K562 (cell line): ENCODE results near the gene DPH2. TPM values are rescaled to one million over a fixed set of nuclear protein-coding genes. Genes with fewer than 3 reads are reported as not detected.

Source experiments
- ATAC-seq: fragments of 200-7000 bp; cut with Tn5 transposase; 3 replicates; pipeline ENCODE4 v1.9.1; 2020; ENCODE audit warnings: moderate library complexity
- BruUV-seq: library from RNA; stranded (reverse); fragments of 400-500 nt; replicated peaks from 2 replicates; lab custom pipeline; 2021; lab: Mats Ljungman, UMichigan
- CTCF ChIA-PET: fragments of 300-600 bp; formaldehyde crosslinking; extraction: SDS; loops from one replicate; lab custom pipeline; 2021; ENCODE audit warnings: low intra/inter-chr PET ratio; lab: Yijun Ruan, JAX
- POLR2A ChIA-PET: fragments of 300-600, 350-650 bp; sonication (Branson Sonifier 250); formaldehyde crosslinking; extraction: SDS; loops from one replicate; lab custom pipeline; 2021; ENCODE audit warnings: antibody characterized with exemption, inconsistent platforms; lab: Yijun Ruan, JAX
- DNase-seq, 4 experiments: peaks; one replicate each; pipeline versions ENCODE4 v3.0.0 to v3.0.0-alpha.2; 2011 to 2018; ENCODE audit warnings: low spot score in 3 of 4, mixed read lengths in 3 of 4; ENCODE audit errors: extremely low read depth in 1 of 4
- FAIRE-seq: peaks from 2 replicates; lab custom pipeline; 2011; peaks lifted over from hg19 to GRCh38; lab: Jason Lieb, UNC
- H2AFZ ChIP-seq: 2 replicates; pipeline ENCODE4 v1.6.0; 2011; ENCODE audit warnings: low read depth, low read length, control low read depth, inconsistent platforms
- H3K27ac ChIP-seq: fragments of 200-600 bp; 3 replicates; pipeline ENCODE4 v1.8.0; 2011; ENCODE audit warnings: low read depth, mild to moderate bottlenecking, control low read depth, inconsistent platforms, low read length, moderate library complexity, mixed read lengths; ENCODE audit errors: extremely low read depth
- H3K27me3 ChIP-seq, 2 experiments: fragments of 300-600 bp in 1 of 2; 2 replicates in 1 of 2; 3 replicates in 1 of 2; pipeline versions ENCODE4 v1.6.0 to v1.8.0; 2011; ENCODE audit warnings: inconsistent platforms in 2 of 2, low read length in 2 of 2, mild to moderate bottlenecking in 1 of 2, mixed read lengths in 1 of 2, moderate library complexity in 1 of 2; ENCODE audit not compliant: control insufficient read depth in 2 of 2, insufficient read depth in 2 of 2
- H3K36me3 ChIP-seq: fragments of 300-600 bp; 3 replicates; pipeline ENCODE4 v1.8.0; 2011; ENCODE audit warnings: mild to moderate bottlenecking, low read length, inconsistent platforms; ENCODE audit not compliant: control insufficient read depth, insufficient read depth
- H3K4me1 ChIP-seq, 2 experiments: fragments of 200-600 bp in 1 of 2; replicated peaks in 1 of 2; 2 replicates in 1 of 2; 3 replicates in 1 of 2; pipeline versions ENCODE4 v1.5.1 to v1.8.0; 2011; ENCODE audit warnings: inconsistent platforms in 2 of 2, low read length in 2 of 2, mild to moderate bottlenecking in 1 of 2, mixed read lengths in 1 of 2, moderate library complexity in 1 of 2; ENCODE audit not compliant: control insufficient read depth in 2 of 2, insufficient read depth in 2 of 2
- H3K4me2 ChIP-seq: 2 replicates; pipeline ENCODE4 v1.6.1; 2011; ENCODE audit warnings: low read length, control low read depth, inconsistent platforms, mixed read lengths; ENCODE audit not compliant: insufficient read depth
- H3K4me3 ChIP-seq: fragments of 200-600 bp; sonication (generic), shearing (Covaris generic); 2 replicates; pipeline ENCODE4 v1.5.1; 2016; ENCODE audit warnings: control low read depth, inconsistent platforms
- H3K79me2 ChIP-seq: fragments of 200-600 bp; 3 replicates; pipeline ENCODE4 v1.8.0; 2011; ENCODE audit warnings: low read length, inconsistent platforms; ENCODE audit not compliant: control insufficient read depth, insufficient read depth
- H3K9ac ChIP-seq, 2 experiments: 2 replicates each; pipeline versions ENCODE4 v1.6.0 to v1.6.1; 2011; ENCODE audit warnings: low read depth in 2 of 2, low read length in 2 of 2, control low read depth in 1 of 2, inconsistent platforms in 1 of 2, mild to moderate bottlenecking in 1 of 2, mixed read lengths in 1 of 2; ENCODE audit not compliant: insufficient read depth in 1 of 2
- H3K9me1 ChIP-seq: one replicate; pipeline ENCODE4 v1.6.0; 2011; ENCODE audit warnings: inconsistent platforms, mild to moderate bottlenecking, low read length, moderate library complexity; ENCODE audit not compliant: control insufficient read depth, insufficient read depth
- H3K9me3 ChIP-seq: replicated peaks from 2 replicates; pipeline ENCODE4 v1.5.1; 2011; ENCODE audit warnings: low read depth, low read length, inconsistent platforms; ENCODE audit not compliant: control insufficient read depth, insufficient read depth
- H4K20me1 ChIP-seq: replicated peaks from 2 replicates; pipeline ENCODE4 v1.6.1; 2011; ENCODE audit warnings: low read length, inconsistent platforms, mixed read lengths; ENCODE audit not compliant: control insufficient read depth, insufficient read depth
- BACH1 ChIP-seq: fragments of 200-800 bp; sonication (Bioruptor generic); IDR thresholded peaks from 2 replicates; pipeline ENCODE4 v1.6.1; 2016; ENCODE audit warnings: missing genetic modification characterization, missing compliant biosample characterization
- CBFA2T2 ChIP-seq: fragments of 450-650 bp; conservative IDR thresholded peaks from 2 replicates; pipeline ENCODE4 v1.6.1; 2017; ENCODE audit warnings: mild to moderate bottlenecking
- CHCHD3 ChIP-seq: fragments of 250-450 bp; sonication (Bioruptor Pico); IDR thresholded peaks from 2 replicates; pipeline ENCODE4 v2.1.2; 2022; ENCODE audit warnings: mild to moderate bottlenecking
- IFI16 ChIP-seq: fragments of 250-450 bp; sonication (Bioruptor Pico); IDR thresholded peaks from 2 replicates; pipeline ENCODE4 v2.1.2; 2022; ENCODE audit warnings: mild to moderate bottlenecking, inconsistent platforms
- NCOA1 ChIP-seq: fragments of 450-650 bp; IDR thresholded peaks from 2 replicates; pipeline ENCODE4 v1.6.1; 2016; ENCODE audit warnings: low read depth
- RNF2 ChIP-seq: sonication (generic); IDR thresholded peaks from 2 replicates; pipeline ENCODE4 v1.6.1; 2016
- SMAD4 ChIP-seq: fragments of 250-450 bp; sonication (Bioruptor Pico); conservative IDR thresholded peaks from 2 replicates; pipeline ENCODE4 v1.8.0; 2021; ENCODE audit warnings: inconsistent platforms, mild to moderate bottlenecking, moderate library complexity
- WGBS: fragments of 100-300 bp; shearing (Covaris generic); methylation state at CpG from one replicate; pipeline ENCODE4 v1.1.6; 2016; ENCODE audit warnings: low coverage, mixed read lengths; ENCODE audit not compliant: insufficient coverage; ENCODE audit errors: missing lambda C conversion rate; 5-methylcytosine and 5-hydroxymethylcytosine counted together
- in situ Hi-C: fragments of 300-500 bp; cut with MboI; formaldehyde crosslinking; loops from 4 replicates; pipeline ENCODE4 v1.15.0; 2018; ENCODE audit warnings: inconsistent platforms, mixed read lengths
- intact Hi-C: fragments of 100-400 bp; cut with micrococcal nuclease; formaldehyde crosslinking; loops from 2 replicates; pipeline ENCODE4 v1.14.2; 2022
- polyA plus RNA-seq, 8 experiments: library from polyadenylated mRNA; depleted of rRNA in 4 of 8; stranded (reverse) in 5 of 8; unstranded in 3 of 8; fragments of >200 nt; fragmentation: Nextera tagmentation in 2 of 8; fragmentation: Illumina TruSeq in 1 of 8; extraction: Ambion mirVana in 2 of 8; extraction: Trizol in 1 of 8; gene quantifications; 2 replicates each; pipeline versions ENCODE4 v1.2.1 to v1.2.3, GENCODE V29; 2011 to 2014; ENCODE audit warnings: inconsistent platforms in 1 of 8, missing spikeins in 1 of 8
- total RNA-seq, 7 experiments: library from RNA; depleted of rRNA in 6 of 7; stranded (reverse); fragments of >200 nt in 6 of 7; fragmentation: Illumina TruSeq in 2 of 7; extraction: Trizol in 2 of 7; gene quantifications; 2 replicates each; pipeline versions ENCODE4 v1.2.1 to v1.2.3, GENCODE V29; 2011 to 2021; ENCODE audit warnings: low replicate concordance in 1 of 7
- TF ChIP-seq, protein P1 (sequence below): sonication (generic); formaldehyde crosslinking; IDR thresholded peaks from 2 replicates; pipeline ENCODE4 v1.8.0; 2023; ENCODE audit warnings: mild to moderate bottlenecking, missing genetic modification reagents
- TF ChIP-seq, protein P2 (sequence below), 3 experiments: IDR thresholded peaks in 2 of 3; conservative IDR thresholded peaks in 1 of 3; 2 replicates each; pipeline ENCODE4 v1.5.1; 2011 to 2012; ENCODE audit warnings: low read length in 3 of 3, mild to moderate bottlenecking in 3 of 3, control low read depth in 2 of 3, improper control_type of control experiment in 1 of 3, inconsistent platforms in 1 of 3, low read depth in 1 of 3, mixed read lengths in 1 of 3, moderate library complexity in 1 of 3; ENCODE audit not compliant: insufficient read depth in 2 of 3

DPH2 gene
- total and polyA plus RNA-seq, 9 of the 15 experiments (the other 6 are each of a cell fraction or from before 2014, with no cell fraction given) = 17.9 to 94.1 (median 68.1) TPM

- no peak for TF ChIP-seq NCOA1
- TF ChIP-seq, protein P1, sequence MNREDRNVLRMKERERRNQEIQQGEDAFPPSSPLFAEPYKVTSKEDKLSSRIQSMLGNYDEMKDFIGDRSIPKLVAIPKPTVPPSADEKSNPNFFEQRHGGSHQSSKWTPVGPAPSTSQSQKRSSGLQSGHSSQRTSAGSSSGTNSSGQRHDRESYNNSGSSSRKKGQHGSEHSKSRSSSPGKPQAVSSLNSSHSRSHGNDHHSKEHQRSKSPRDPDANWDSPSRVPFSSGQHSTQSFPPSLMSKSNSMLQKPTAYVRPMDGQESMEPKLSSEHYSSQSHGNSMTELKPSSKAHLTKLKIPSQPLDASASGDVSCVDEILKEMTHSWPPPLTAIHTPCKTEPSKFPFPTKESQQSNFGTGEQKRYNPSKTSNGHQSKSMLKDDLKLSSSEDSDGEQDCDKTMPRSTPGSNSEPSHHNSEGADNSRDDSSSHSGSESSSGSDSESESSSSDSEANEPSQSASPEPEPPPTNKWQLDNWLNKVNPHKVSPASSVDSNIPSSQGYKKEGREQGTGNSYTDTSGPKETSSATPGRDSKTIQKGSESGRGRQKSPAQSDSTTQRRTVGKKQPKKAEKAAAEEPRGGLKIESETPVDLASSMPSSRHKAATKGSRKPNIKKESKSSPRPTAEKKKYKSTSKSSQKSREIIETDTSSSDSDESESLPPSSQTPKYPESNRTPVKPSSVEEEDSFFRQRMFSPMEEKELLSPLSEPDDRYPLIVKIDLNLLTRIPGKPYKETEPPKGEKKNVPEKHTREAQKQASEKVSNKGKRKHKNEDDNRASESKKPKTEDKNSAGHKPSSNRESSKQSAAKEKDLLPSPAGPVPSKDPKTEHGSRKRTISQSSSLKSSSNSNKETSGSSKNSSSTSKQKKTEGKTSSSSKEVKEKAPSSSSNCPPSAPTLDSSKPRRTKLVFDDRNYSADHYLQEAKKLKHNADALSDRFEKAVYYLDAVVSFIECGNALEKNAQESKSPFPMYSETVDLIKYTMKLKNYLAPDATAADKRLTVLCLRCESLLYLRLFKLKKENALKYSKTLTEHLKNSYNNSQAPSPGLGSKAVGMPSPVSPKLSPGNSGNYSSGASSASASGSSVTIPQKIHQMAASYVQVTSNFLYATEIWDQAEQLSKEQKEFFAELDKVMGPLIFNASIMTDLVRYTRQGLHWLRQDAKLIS (CRISPR knock-in tag) = no peak
- no peak for TF ChIP-seq BACH1
- TF ChIP-seq SMAD4 (CRISPR knock-in tag) = no peak
- TF ChIP-seq, all 486 proteins: peak for 0
Observed at GRCh38 chr1:43925846-43926245, 44.0 kb upstream of the DPH2 start (continued).

- in situ Hi-C loops = loop anchor here (5.0 to 10.0 kb wide), 2 partner anchors 158 to 696 kb away; no protein-coding TSS in a partner anchor
- FAIRE-seq = no peak
- POLR2A ChIA-PET = interaction anchor here (0.6 to 1.0 kb wide), 4 partner anchors 9 to 222 kb away, joined by 3 read pairs; no protein-coding TSS in a partner anchor
- Histone ChIP-seq H3K4me2 (no peak overlapping the region), H3K9ac (no peak overlapping the region; a peak in 1 of 4 replicates), H3K36me3 (no peaks in the 10 kb centered on the region; the same call in 1 of the 3 replicates), H3K9me3 (no peaks in the 10 kb centered on the region), H3K27ac (peak overlapping the region; percentile 60; the same call in 1 of the 3 replicates), H3K9me1 (peaks cover 5% of the 10 kb centered on the region), H3K4me3 (no peak overlapping the region), H3K4me1 (peaks cover 12 to 24% of the 10 kb centered on the region in 2 experiments; a peak in 4 of 5 replicates), H4K20me1 (0 out of 2 replicates have a peak, but pooled peaks cover 3% of the 10 kb centered on the region), H3K79me2 (no peaks in the 10 kb centered on the region), H3K27me3 (no peaks in the 10 kb centered on the region), H2AFZ (no peak overlapping the region)
- DNase-seq = peak in 2 of 4 experiments; percentile 33 to 37
- no TSS peak for BruUV-seq
- intact Hi-C loops = loop anchor here (5.0 kb wide), 2 partner anchors 83 to 117 kb away; no protein-coding TSS in a partner anchor
- CTCF ChIA-PET = no interaction called here
- ATAC-seq = 0 out of 3 replicates have a peak, but pooled peaks have one; percentile 7
- no peak for TF ChIP-seq IFI16 (CRISPR knock-in tag)
- no peak for TF ChIP-seq CHCHD3 (CRISPR knock-in tag)
- no peak for TF ChIP-seq CBFA2T2
- TF ChIP-seq RNF2 = no peak
- TF ChIP-seq, protein P2, sequence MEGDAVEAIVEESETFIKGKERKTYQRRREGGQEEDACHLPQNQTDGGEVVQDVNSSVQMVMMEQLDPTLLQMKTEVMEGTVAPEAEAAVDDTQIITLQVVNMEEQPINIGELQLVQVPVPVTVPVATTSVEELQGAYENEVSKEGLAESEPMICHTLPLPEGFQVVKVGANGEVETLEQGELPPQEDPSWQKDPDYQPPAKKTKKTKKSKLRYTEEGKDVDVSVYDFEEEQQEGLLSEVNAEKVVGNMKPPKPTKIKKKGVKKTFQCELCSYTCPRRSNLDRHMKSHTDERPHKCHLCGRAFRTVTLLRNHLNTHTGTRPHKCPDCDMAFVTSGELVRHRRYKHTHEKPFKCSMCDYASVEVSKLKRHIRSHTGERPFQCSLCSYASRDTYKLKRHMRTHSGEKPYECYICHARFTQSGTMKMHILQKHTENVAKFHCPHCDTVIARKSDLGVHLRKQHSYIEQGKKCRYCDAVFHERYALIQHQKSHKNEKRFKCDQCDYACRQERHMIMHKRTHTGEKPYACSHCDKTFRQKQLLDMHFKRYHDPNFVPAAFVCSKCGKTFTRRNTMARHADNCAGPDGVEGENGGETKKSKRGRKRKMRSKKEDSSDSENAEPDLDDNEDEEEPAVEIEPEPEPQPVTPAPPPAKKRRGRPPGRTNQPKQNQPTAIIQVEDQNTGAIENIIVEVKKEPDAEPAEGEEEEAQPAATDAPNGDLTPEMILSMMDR (IDR thresholded peaks at IDR 0.05 in 2 of 3, conservative IDR thresholded peaks at IDR 0.05 in 1 of 3; ENCODE audit: insufficient read depth in 2 of 3, low read depth in 1 of 3, low read length in 3 of 3) = peak; percentile 20 to 54 (median 41); a peak in 4 of 6 replicates
- WGBS = 83% methylated on average over 10 of the region's 10 CpGs
Observed at GRCh38 chr1:43930168-43930948, 39.5 kb upstream of the DPH2 start.
